Cardiac muscle cell (in vitro differentiated cells and primary cell): ENCODE results near the gene TYROBP. TPM values are rescaled to one million over a fixed set of nuclear protein-coding genes. Genes with fewer than 3 reads are reported as not detected.
"Not testable (repeated sequence)": the region's sequence is repeated elsewhere in the genome, so short reads cannot be mapped to it uniquely, and the experiment has no call there.

Experiments used
- DNase-seq, 2 donors: peaks; one replicate each; pipeline versions ENCODE4 v3.0.0 to v3.0.0-alpha.2; 2010 to 2017; ENCODE audit warnings: low read depth in 1 of 2, low spot score in 1 of 2
- H3K27ac ChIP-seq: fragments of 200-600 bp; sonication (generic); 2 replicates; pipeline ENCODE4 v1.5.1; 2016
- H3K27me3 ChIP-seq: fragments of 200-600 bp; sonication (generic); 2 replicates; pipeline ENCODE4 v1.6.0; 2016; ENCODE audit warnings: control low read depth
- H3K36me3 ChIP-seq: fragments of 200-600 bp; sonication (generic); 2 replicates; pipeline ENCODE4 v1.5.1; 2016; ENCODE audit warnings: control low read depth
- H3K4me1 ChIP-seq: fragments of 200-600 bp; sonication (generic); 2 replicates; pipeline ENCODE4 v1.8.1; 2017; ENCODE audit warnings: low read depth, mild to moderate bottlenecking, mixed run types
- H3K4me3 ChIP-seq: fragments of 200-600 bp; sonication (generic); 2 replicates; pipeline ENCODE4 v1.5.1; 2016; ENCODE audit warnings: mild to moderate bottlenecking
- H3K9me3 ChIP-seq: fragments of 200-600 bp; sonication (generic); 2 replicates; pipeline ENCODE4 v1.5.1; 2017; ENCODE audit warnings: low read depth, mild to moderate bottlenecking, control low read depth
- polyA plus RNA-seq: library from polyadenylated mRNA; unstranded; fragments of >200 nt; fragmentation: Nextera tagmentation; extraction: Ambion mirVana; gene quantifications from 2 replicates; pipeline ENCODE4 v1.2.1, GENCODE V29; 2016
- total RNA-seq: library from RNA; depleted of rRNA; stranded (reverse); fragments of >200 nt; gene quantifications from 2 replicates; pipeline ENCODE4 v1.2.3, GENCODE V29; 2016
- TF ChIP-seq, protein P1 (sequence below): IDR thresholded peaks from 2 replicates; pipeline ENCODE4 v1.5.1; 2012; ENCODE audit warnings: low read depth, mild to moderate bottlenecking, low read length

The TYROBP gene
- total and polyA plus RNA-seq, 2 experiments from 2014 or later: not detected

DNA sequence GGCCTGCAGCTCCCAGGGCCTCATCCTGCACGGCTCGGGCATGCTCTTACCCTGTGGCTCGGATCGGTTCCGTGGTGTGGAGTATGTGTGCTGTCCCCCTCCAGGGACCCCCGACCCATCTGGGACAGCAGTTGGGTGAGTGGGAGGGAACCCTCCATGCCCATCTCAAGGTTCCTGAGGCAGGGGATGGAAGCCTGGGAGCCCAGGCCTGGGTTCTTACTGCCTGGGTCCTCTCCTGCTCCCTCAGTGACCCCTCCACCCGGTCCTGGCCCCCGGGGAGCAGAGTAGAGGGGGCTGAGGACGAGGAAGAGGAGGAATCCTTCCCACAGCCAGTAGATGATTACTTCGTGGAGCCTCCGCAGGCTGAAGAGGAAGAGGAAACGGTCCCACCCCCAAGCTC is 36.5 kb downstream of the TYROBP start:
- TF ChIP-seq, protein P1, sequence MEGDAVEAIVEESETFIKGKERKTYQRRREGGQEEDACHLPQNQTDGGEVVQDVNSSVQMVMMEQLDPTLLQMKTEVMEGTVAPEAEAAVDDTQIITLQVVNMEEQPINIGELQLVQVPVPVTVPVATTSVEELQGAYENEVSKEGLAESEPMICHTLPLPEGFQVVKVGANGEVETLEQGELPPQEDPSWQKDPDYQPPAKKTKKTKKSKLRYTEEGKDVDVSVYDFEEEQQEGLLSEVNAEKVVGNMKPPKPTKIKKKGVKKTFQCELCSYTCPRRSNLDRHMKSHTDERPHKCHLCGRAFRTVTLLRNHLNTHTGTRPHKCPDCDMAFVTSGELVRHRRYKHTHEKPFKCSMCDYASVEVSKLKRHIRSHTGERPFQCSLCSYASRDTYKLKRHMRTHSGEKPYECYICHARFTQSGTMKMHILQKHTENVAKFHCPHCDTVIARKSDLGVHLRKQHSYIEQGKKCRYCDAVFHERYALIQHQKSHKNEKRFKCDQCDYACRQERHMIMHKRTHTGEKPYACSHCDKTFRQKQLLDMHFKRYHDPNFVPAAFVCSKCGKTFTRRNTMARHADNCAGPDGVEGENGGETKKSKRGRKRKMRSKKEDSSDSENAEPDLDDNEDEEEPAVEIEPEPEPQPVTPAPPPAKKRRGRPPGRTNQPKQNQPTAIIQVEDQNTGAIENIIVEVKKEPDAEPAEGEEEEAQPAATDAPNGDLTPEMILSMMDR: no peak
- DNase-seq: no peak
- Histone ChIP-seq H3K9me3 (no peaks in the 10 kb centered on the region), H3K36me3 (no peaks in the 10 kb centered on the region), H3K27me3 (no peaks in the 10 kb centered on the region), H3K4me1 (no peaks in the 10 kb centered on the region), H3K27ac (no peak overlapping the region), H3K4me3 (no peak overlapping the region)

DNA sequence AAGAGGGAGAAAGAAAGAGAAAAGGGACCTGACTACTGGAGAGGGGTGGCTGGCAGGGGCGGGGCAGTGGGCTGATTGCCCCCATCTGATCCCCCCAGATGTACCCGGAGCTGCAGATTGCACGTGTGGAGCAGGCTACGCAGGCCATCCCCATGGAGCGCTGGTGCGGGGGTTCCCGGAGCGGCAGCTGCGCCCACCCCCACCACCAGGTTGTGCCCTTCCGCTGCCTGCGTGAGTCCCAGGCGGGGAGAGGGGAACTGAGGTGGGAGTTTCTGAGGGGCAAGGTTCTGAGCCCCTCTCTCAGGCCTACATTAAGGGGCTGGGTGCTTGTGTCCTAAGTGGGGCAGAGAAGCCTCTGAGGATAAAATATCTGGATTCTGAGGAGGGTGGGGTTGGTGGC is 37.3 kb downstream of the TYROBP start:
- Histone ChIP-seq H3K36me3 (no peaks in the 10 kb centered on the region), H3K4me3 (no peak overlapping the region)
- no peak for DNase-seq

DNA sequence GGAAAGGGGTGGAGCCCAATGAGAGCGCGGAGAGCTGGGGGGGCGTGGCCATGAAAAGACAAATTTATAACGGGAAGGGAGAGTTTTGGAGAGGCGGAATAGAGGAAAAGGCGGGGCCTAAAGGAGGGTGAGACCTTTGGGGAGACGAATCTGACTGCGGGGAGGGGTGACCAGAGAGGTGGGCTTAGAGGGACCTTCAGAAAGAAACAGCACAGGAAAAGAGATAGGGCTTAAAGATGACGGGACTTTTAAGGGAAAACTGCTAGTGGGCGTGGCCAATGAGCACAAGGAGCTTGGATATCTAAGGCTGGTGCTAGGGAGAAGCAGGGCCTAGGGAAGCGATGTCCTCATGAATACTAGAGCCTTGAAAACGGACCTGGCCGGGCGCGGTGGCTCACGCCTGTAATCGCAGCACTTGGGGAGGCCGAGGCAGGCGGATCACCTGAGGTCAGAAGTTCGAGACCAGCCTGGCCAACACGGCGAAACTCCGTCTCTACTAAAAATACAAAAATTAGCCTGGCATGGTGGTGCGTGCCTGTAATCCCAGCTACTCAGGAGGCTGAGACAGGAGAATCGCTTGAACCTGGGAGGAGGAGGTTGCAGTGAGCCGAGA is 37.9 kb downstream of the TYROBP start:
- DNase-seq: peak in 1 of 2 donors; percentile 25
- not testable (repeated sequence) for H3K9me3 ChIP-seq, H3K27ac ChIP-seq, H3K4me1 ChIP-seq, H3K36me3 ChIP-seq, H3K27me3 ChIP-seq
- peak overlapping the region; percentile 45 for H3K4me3 ChIP-seq

More for the DNA sequence above, 37.3 kb downstream of the TYROBP start:
- no peaks in the 10 kb centered on the region for H3K4me1 ChIP-seq
- H3K27ac ChIP-seq: no peak overlapping the region
- TF ChIP-seq, protein P1: no peak
- no peaks in the 10 kb centered on the region for H3K27me3 ChIP-seq
- H3K9me3 ChIP-seq: no peaks in the 10 kb centered on the region

DNA sequence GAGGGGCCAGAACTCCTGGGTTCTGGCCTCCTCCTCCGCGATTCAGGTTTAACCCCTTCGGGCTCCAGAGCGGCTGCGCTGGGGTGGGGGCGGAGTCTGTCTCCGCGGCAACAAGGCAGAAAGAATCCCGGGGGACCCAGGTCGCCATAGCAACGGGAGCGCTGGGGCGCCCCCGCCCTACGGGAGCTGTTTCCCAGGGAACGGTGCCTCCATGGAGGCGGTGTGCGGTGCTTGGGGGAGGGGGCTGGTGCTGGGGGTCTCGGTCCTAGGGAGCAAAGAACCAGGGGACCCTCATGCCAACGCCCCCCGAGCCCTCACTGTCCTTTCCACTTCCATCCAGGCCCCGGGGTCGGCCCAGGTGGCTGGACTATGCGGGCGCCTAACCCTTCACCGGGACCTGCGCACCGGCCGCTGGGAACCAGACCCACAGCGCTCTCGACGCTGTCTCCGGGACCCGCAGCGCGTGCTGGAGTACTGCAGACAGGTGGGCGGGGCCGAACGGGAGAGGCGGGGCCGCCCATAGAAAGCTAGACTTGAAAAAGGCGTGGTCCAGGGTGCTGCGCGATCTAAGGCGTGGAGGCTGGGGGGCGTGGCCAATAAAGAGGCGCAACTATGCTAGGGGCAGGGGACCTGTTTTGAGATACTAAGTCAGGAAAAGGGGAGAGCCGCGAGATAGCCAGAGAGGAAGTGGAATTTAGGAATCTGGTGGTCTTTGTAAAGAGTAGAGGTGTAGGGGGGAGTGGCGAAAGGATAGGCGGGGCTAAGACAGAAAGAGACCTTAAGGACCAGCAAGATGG is 38.6 kb downstream of the TYROBP start:
- H3K9me3 ChIP-seq: no peaks in the 10 kb centered on the region
- H3K4me1 ChIP-seq: no peaks in the 10 kb centered on the region
- peak; percentile 73 to 94 for DNase-seq
- no peaks in the 10 kb centered on the region for H3K36me3 ChIP-seq
- H3K4me3 ChIP-seq: peak overlapping the region; percentile 45
- H3K27me3 ChIP-seq: no peaks in the 10 kb centered on the region
- TF ChIP-seq, protein P1: no peak
- H3K27ac ChIP-seq: no peak overlapping the region

DNA sequence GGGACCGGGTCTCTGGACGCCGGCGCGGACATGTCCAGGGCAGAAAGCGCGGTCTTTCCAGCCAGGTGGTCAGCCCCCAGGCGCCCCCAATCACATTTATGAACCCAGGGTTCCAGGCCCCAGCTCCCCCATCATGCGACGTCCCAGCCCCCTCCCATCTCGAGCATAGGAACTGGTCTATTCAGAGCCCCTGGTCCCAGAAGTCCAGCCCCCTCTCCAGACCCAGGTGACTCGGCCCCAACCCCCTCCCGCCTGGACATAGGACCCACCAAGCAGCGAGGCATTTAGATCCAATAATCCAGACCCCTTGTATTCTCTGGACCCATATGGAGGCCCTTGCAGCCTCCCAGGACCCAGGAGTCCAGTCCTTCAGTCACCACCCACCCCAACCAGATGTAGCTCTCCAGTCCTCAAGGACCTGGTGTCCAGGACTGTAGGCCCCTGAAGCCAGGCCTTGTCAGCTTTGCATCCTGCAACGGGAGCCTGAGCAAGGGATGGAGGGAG is 39.2 kb downstream of the TYROBP start:
- no peaks in the 10 kb centered on the region for H3K36me3 ChIP-seq
- H3K4me1 ChIP-seq: no peaks in the 10 kb centered on the region
- DNase-seq: no peak
- no peak overlapping the region for H3K27ac ChIP-seq
- TF ChIP-seq, protein P1: no peak
- H3K4me3 ChIP-seq: peak overlapping the region; percentile 45
- no peaks in the 10 kb centered on the region for H3K27me3 ChIP-seq
- no peaks in the 10 kb centered on the region for H3K9me3 ChIP-seq
